ENCODE measurements around the gene SPTBN1.

The SPTBN1 gene

GRCh38 chr2:54587171-54588016 lies 131.3 kb downstream of the SPTBN1 start:
- no peak for TF ChIP-seq CTCF (IDR thresholded peaks at IDR 0.05)

- no peak for TF ChIP-seq CTCF (IDR thresholded peaks at IDR 0.05)
These were observed 132.2 kb downstream of the SPTBN1 start for GRCh38 chr2:54588244-54588899.

- no peak for TF ChIP-seq CTCF (IDR thresholded peaks at IDR 0.05)
These were observed 132.9 kb downstream of the SPTBN1 start for GRCh38 chr2:54589038-54589339.

GRCh38 chr2:54589340-54590215 lies 133.5 kb downstream of the SPTBN1 start:
- TF ChIP-seq CTCF (IDR thresholded peaks at IDR 0.05) = no peak

GRCh38 chr2:54590216-54591120 lies 134.3 kb downstream of the SPTBN1 start:
- TF ChIP-seq CTCF (IDR thresholded peaks at IDR 0.05) = no peak

GRCh38 chr2:54591551-54591950 lies 135.4 kb downstream of the SPTBN1 start:
- no peak for TF ChIP-seq CTCF (IDR thresholded peaks at IDR 0.05)

GRCh38 chr2:54593249-54593648 lies 137.1 kb downstream of the SPTBN1 start:
- no peak for TF ChIP-seq CTCF (IDR thresholded peaks at IDR 0.05)
